ENCODE data around the gene SPAG9. TPM values are rescaled to one million over a fixed set of nuclear protein-coding genes. Genes with fewer than 3 reads are reported as not detected.

Gene SPAG9
- total RNA-seq, 4 donors from 2014 or later, result 139 to 171 (median 143) TPM

DNA sequence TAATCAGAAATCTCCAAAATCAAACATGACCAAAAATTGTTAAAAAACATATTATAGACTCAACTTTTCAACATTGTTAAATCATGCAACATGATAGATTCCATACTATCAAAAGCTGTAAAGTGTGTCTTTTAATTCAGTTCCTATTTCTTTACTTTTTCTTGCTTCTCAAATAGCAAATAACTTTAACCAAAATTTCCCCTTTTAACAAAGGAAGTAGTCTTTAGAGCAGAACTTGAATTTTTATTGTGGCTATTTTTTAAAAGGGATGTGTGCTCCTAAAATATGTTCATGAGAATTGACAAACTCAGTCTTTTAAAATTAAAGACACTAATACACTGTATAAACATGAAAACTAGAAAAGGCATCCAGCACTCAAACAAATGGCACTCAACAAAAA is 49.1 kb downstream of the SPAG9 start:
- in situ Hi-C loops (cut with MboI; ENCODE audit: low sequenced_read_pairs in 4 of 4) (no loop called here), intact Hi-C loops (cut with DNase I; ENCODE audit: low total_unique reads) (no loop called here)
- H3K27ac ChIP-seq, result no peak overlapping the region
- no peaks in the 10 kb centered on the region for H3K27me3 ChIP-seq
- H3K9me3 ChIP-seq, result no peaks in the 10 kb centered on the region
- DNase-seq (no peak), ATAC-seq (no peak)
- no peak for TF ChIP-seq POLR2A (IDR thresholded peaks at IDR 0.05)
- TF ChIP-seq, protein P1, sequence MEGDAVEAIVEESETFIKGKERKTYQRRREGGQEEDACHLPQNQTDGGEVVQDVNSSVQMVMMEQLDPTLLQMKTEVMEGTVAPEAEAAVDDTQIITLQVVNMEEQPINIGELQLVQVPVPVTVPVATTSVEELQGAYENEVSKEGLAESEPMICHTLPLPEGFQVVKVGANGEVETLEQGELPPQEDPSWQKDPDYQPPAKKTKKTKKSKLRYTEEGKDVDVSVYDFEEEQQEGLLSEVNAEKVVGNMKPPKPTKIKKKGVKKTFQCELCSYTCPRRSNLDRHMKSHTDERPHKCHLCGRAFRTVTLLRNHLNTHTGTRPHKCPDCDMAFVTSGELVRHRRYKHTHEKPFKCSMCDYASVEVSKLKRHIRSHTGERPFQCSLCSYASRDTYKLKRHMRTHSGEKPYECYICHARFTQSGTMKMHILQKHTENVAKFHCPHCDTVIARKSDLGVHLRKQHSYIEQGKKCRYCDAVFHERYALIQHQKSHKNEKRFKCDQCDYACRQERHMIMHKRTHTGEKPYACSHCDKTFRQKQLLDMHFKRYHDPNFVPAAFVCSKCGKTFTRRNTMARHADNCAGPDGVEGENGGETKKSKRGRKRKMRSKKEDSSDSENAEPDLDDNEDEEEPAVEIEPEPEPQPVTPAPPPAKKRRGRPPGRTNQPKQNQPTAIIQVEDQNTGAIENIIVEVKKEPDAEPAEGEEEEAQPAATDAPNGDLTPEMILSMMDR (IDR thresholded peaks at IDR 0.05 in 4 of 5, conservative IDR thresholded peaks at IDR 0.05 in 1 of 5), result no peak
- no peak overlapping the region for H3K4me3 ChIP-seq
- no peaks in the 10 kb centered on the region for H3K36me3 ChIP-seq
- H3K4me1 ChIP-seq, result peaks cover 11 to 15% of the 10 kb centered on the region in 2 donors

DNA sequence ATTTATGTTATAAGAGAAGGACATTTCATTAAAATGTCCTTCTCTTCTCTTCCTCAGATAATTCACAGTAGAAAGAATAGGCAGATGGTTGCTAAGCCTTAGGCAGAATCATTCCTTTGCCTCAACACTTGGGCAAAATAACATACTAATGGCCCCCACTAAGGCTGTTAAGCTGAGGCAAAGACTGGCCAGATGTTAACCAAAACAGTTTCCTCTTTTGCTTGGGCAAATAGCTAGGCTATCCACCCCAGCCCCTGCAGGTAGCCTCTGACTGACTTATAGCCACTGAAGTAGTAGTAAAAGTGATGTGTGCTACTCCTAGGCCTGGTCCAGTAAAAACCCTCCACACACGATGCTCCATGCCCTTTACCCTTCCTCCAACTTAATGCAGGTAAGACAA is 55.2 kb downstream of the SPAG9 start:
- no peaks in the 10 kb centered on the region for H3K27me3 ChIP-seq
- H3K36me3 ChIP-seq, result no peaks in the 10 kb centered on the region
- intact Hi-C loops (cut with DNase I; ENCODE audit: low total_unique reads), result no loop called here
- no peaks in the 10 kb centered on the region for H3K9me3 ChIP-seq
- TF ChIP-seq, protein P1 (IDR thresholded peaks at IDR 0.05 in 4 of 5, conservative IDR thresholded peaks at IDR 0.05 in 1 of 5), result no peak
- TF ChIP-seq POLR2A (IDR thresholded peaks at IDR 0.05), result no peak
- no peak overlapping the region for H3K27ac ChIP-seq
- H3K4me3 ChIP-seq, result no peak overlapping the region
- DNase-seq, result no peak
- in situ Hi-C loops (cut with MboI; ENCODE audit: low sequenced_read_pairs in 4 of 4), result no loop called here
- H3K4me1 ChIP-seq, result peaks cover 10 to 11% of the 10 kb centered on the region in 2 donors
- ATAC-seq, result no peak

DNA sequence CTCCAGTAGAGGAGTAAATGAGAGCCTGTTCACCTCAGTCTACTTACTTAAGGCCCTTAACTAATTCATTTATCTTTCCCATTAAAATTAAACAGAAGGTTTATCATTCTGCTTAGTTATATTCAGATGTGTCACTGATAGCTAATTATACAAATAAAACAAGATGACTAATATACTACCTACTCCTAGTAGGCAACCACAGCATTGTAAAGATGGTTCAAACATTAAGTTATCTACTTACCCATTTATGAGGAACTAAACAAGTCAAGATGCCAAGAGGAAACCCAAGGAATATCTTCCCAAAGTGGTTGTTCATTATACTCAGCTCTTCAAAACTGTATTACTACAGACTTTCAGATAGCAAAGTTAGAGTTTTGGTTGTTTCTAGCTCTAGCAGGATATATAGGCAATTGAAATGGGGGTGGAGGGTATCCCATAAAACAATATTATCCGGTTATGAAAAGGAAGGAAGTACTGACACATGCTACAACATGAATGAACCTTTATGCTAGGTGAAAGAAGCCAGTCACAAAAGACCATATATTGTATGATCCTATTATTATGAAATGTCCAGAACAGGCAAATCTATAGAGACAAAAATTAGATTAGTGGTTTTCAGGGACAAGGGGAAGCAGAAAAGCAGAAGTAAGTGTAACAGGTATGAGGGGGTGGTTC is 56.5 kb downstream of the SPAG9 start:
- no peaks in the 10 kb centered on the region for H3K27me3 ChIP-seq
- TF ChIP-seq, protein P1 (IDR thresholded peaks at IDR 0.05 in 4 of 5, conservative IDR thresholded peaks at IDR 0.05 in 1 of 5), result no peak
- TF ChIP-seq POLR2A (IDR thresholded peaks at IDR 0.05), result no peak
- H3K27ac ChIP-seq, result no peak overlapping the region
- intact Hi-C loops (cut with DNase I; ENCODE audit: low total_unique reads), result no loop called here
- no peaks in the 10 kb centered on the region for H3K36me3 ChIP-seq
- no peaks in the 10 kb centered on the region for H3K9me3 ChIP-seq
- no peak for ATAC-seq
- H3K4me3 ChIP-seq, result no peak overlapping the region
- H3K4me1 ChIP-seq, result peaks cover 5 to 8% of the 10 kb centered on the region in 2 donors
- in situ Hi-C loops (cut with MboI; ENCODE audit: low sequenced_read_pairs in 4 of 4), result no loop called here
- DNase-seq, result no peak

DNA sequence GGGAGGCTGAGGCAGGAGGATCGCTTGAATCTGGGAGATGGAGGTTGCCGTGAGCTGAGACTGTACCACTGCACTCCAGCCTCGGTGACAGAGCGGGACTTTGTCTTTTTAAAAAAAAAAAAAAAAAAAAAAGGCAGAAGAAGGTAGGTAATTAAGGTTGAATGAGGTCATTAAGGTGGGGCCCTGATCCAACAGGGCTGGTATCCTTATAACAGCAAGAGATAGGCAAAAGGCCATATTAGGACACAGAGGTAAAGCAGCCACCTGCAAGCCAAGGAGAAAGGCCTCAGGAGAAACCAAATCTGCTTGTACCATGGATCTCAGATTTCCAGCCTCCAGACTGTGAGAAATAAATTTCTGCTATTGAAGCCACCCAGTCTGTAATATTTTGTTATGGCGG is 60.3 kb downstream of the SPAG9 start:
- TF ChIP-seq, protein P1 (IDR thresholded peaks at IDR 0.05 in 4 of 5, conservative IDR thresholded peaks at IDR 0.05 in 1 of 5), result no peak
- TF ChIP-seq POLR2A (IDR thresholded peaks at IDR 0.05), result no peak
- Histone ChIP-seq H3K9me3 (no peaks in the 10 kb centered on the region), H3K27ac (no peak overlapping the region), H3K4me1 (peaks cover 34 to 35% of the 10 kb centered on the region in 2 donors), H3K4me3 (no peak overlapping the region), H3K27me3 (no peaks in the 10 kb centered on the region), H3K36me3 (no peaks in the 10 kb centered on the region)
- intact Hi-C loops (cut with DNase I; ENCODE audit: low total_unique reads), result no loop called here
- in situ Hi-C loops (cut with MboI; ENCODE audit: low sequenced_read_pairs in 4 of 4), result no loop called here
- ATAC-seq (no peak), DNase-seq (no peak)

Data from gastrocnemius medialis (tissue), 4 donors.